ENCODE data around the gene GATB.

GATB gene

GRCh38 chr4:151667666-151668065 lies 93.1 kb downstream of the GATB start:
- Histone ChIP-seq H3K27me3 (no peaks in the 10 kb centered on the region), H3K4me3 (ENCODE audit: low read depth in 1 of 2, low read length in 1 of 2) (no peak overlapping the region), H3K36me3 (peaks cover 4% of the 10 kb centered on the region), H3K27ac (no peak overlapping the region), H3K9me3 (no peaks in the 10 kb centered on the region), H3K4me1 (ENCODE audit: control insufficient read depth in 1 of 2, insufficient read depth in 1 of 2, low read depth in 1 of 2, low read length in 1 of 2) (no peaks in the 10 kb centered on the region)
- TF ChIP-seq CTCF (IDR thresholded peaks at IDR 0.05) = no peak

- Histone ChIP-seq H3K4me1 (ENCODE audit: control insufficient read depth in 1 of 2, insufficient read depth in 1 of 2, low read depth in 1 of 2, low read length in 1 of 2) (no peaks in the 10 kb centered on the region), H3K9me3 (no peaks in the 10 kb centered on the region), H3K36me3 (peaks cover 4% of the 10 kb centered on the region), H3K27ac (no peak overlapping the region), H3K27me3 (no peaks in the 10 kb centered on the region), H3K4me3 (ENCODE audit: low read depth in 1 of 2, low read length in 1 of 2) (no peak overlapping the region)
- no peak for TF ChIP-seq CTCF (IDR thresholded peaks at IDR 0.05)
Measured at GRCh38 chr4:151667048-151667447, 93.8 kb downstream of the GATB start.

- no peaks in the 10 kb centered on the region for H3K27me3 ChIP-seq
- peaks cover 4% of the 10 kb centered on the region for H3K36me3 ChIP-seq
- H3K9me3 ChIP-seq = no peaks in the 10 kb centered on the region
- no peak overlapping the region for H3K27ac ChIP-seq
- H3K4me1 ChIP-seq (ENCODE audit: control insufficient read depth in 1 of 2, insufficient read depth in 1 of 2, low read depth in 1 of 2, low read length in 1 of 2) = no peaks in the 10 kb centered on the region
- H3K4me3 ChIP-seq (ENCODE audit: low read depth in 1 of 2, low read length in 1 of 2) = no peak overlapping the region
- TF ChIP-seq CTCF (IDR thresholded peaks at IDR 0.05) = no peak
Measured at GRCh38 chr4:151666501-151666900, 94.3 kb downstream of the GATB start.

GRCh38 chr4:151665785-151666127 lies 95.1 kb downstream of the GATB start:
- Histone ChIP-seq H3K4me3 (ENCODE audit: low read depth in 1 of 2, low read length in 1 of 2) (no peak overlapping the region), H3K4me1 (ENCODE audit: control insufficient read depth in 1 of 2, insufficient read depth in 1 of 2, low read depth in 1 of 2, low read length in 1 of 2) (no peaks in the 10 kb centered on the region), H3K9me3 (no peaks in the 10 kb centered on the region), H3K27ac (no peak overlapping the region), H3K27me3 (no peaks in the 10 kb centered on the region), H3K36me3 (peaks cover 2% of the 10 kb centered on the region)
- TF ChIP-seq CTCF (IDR thresholded peaks at IDR 0.05) = no peak

- no peak for TF ChIP-seq CTCF (IDR thresholded peaks at IDR 0.05)
- Histone ChIP-seq H3K36me3 (no peaks in the 10 kb centered on the region), H3K4me3 (ENCODE audit: low read depth in 1 of 2, low read length in 1 of 2) (no peak overlapping the region), H3K27ac (no peak overlapping the region), H3K9me3 (no peaks in the 10 kb centered on the region), H3K27me3 (no peaks in the 10 kb centered on the region), H3K4me1 (ENCODE audit: control insufficient read depth in 1 of 2, insufficient read depth in 1 of 2, low read depth in 1 of 2, low read length in 1 of 2) (no peaks in the 10 kb centered on the region)
Measured at GRCh38 chr4:151665022-151665784, 95.6 kb downstream of the GATB start.

All from neutrophil (primary cell).